Parathyroid adenoma (tissue), 2 donors: Measurements from ENCODE around the gene FLYWCH2.
A peak's percentile ranks its signal among the peaks of the same experiment; 100 is the strongest.

Experiments used
- H2AFZ ChIP-seq: fragments of 300-600 bp; sonication (generic); one replicate; pipeline ENCODE4 v1.7.0; 2017; ENCODE audit warnings: antibody characterized with exemption, mild to moderate bottlenecking
- H3K27ac ChIP-seq: fragments of 300-600 bp; sonication (generic); one replicate; pipeline ENCODE4 v1.7.0; 2017
- H3K27me3 ChIP-seq: fragments of 300-600 bp; sonication (generic); one replicate; pipeline ENCODE4 v1.7.0; 2017; ENCODE audit warnings: low read length; ENCODE audit not compliant: control insufficient read depth, insufficient read depth
- H3K36me3 ChIP-seq: fragments of 300-600 bp; sonication (generic); one replicate; pipeline ENCODE4 v1.7.0; 2017; ENCODE audit warnings: low read length; ENCODE audit not compliant: control insufficient read depth, insufficient read depth
- H3K4me1 ChIP-seq: fragments of 300-600 bp; sonication (generic); one replicate; pipeline ENCODE4 v1.7.0; 2017; ENCODE audit warnings: control low read depth
- H3K4me2 ChIP-seq: fragments of 300-600 bp; sonication (generic); one replicate; pipeline ENCODE4 v1.7.0; 2017; ENCODE audit warnings: low read length
- H3K4me3 ChIP-seq: fragments of 300-600 bp; sonication (generic); one replicate; pipeline ENCODE4 v1.7.0; 2017; ENCODE audit warnings: low read depth, low read length
- H3K79me2 ChIP-seq: fragments of 300-600 bp; sonication (generic); one replicate; pipeline ENCODE4 v1.7.0; 2017; ENCODE audit warnings: control low read depth
- H3K9ac ChIP-seq: fragments of 300-600 bp; sonication (generic); one replicate; pipeline ENCODE4 v1.7.0; 2017; ENCODE audit warnings: mild to moderate bottlenecking
- H3K9me3 ChIP-seq: fragments of 300-600 bp; sonication (generic); one replicate; pipeline ENCODE4 v1.7.0; 2017; ENCODE audit warnings: low read length; ENCODE audit not compliant: control insufficient read depth
- CTCF ChIP-seq: fragments of 300-600 bp; sonication (generic); IDR thresholded peaks from one replicate; pipeline ENCODE4 v1.7.0; 2017; ENCODE audit warnings: antibody characterized with exemption, mild to moderate bottlenecking
- donor health status: primary hyperparathyroidism.

Gene FLYWCH2

GRCh38 chr16:2853531-2854073, 29.4 kb upstream of the FLYWCH2 start:
- no peaks in the 10 kb centered on the region for H3K27me3 ChIP-seq
- H3K36me3 ChIP-seq: no peaks in the 10 kb centered on the region
- no peak for TF ChIP-seq CTCF
- no peak overlapping the region for H3K4me2 ChIP-seq
- no peaks in the 10 kb centered on the region for H3K79me2 ChIP-seq
- no peak overlapping the region for H3K9ac ChIP-seq
- peaks cover 4% of the 10 kb centered on the region for H3K4me1 ChIP-seq
- H2AFZ ChIP-seq: no peak overlapping the region
- no peak overlapping the region for H3K27ac ChIP-seq
- H3K9me3 ChIP-seq: no peaks in the 10 kb centered on the region
- H3K4me3 ChIP-seq: no peak overlapping the region

- H3K4me1 ChIP-seq: peaks cover 4% of the 10 kb centered on the region
- no peak overlapping the region for H2AFZ ChIP-seq
Measured at GRCh38 chr16:2854700-2855309, 28.2 kb upstream of the FLYWCH2 start.

GRCh38 chr16:2855536-2855935, 27.5 kb upstream of the FLYWCH2 start:
- Histone ChIP-seq H3K27ac (no peak overlapping the region), H3K4me3 (no peak overlapping the region), H3K9me3 (no peaks in the 10 kb centered on the region), H3K79me2 (no peaks in the 10 kb centered on the region), H2AFZ (no peak overlapping the region), H3K9ac (no peak overlapping the region), H3K27me3 (no peaks in the 10 kb centered on the region), H3K4me2 (no peak overlapping the region), H3K36me3 (no peaks in the 10 kb centered on the region), H3K4me1 (peaks cover 4% of the 10 kb centered on the region)
- TF ChIP-seq CTCF: no peak

More at GRCh38 chr16:2854700-2855309, 28.2 kb upstream of the FLYWCH2 start:
- H3K27me3 ChIP-seq: no peaks in the 10 kb centered on the region
- no peaks in the 10 kb centered on the region for H3K79me2 ChIP-seq
- H3K9me3 ChIP-seq: no peaks in the 10 kb centered on the region
- H3K27ac ChIP-seq: no peak overlapping the region
- H3K4me2 ChIP-seq: no peak overlapping the region
- no peak overlapping the region for H3K4me3 ChIP-seq
- peak; percentile 40 for TF ChIP-seq CTCF
- no peaks in the 10 kb centered on the region for H3K36me3 ChIP-seq
- H3K9ac ChIP-seq: no peak overlapping the region

GRCh38 chr16:2856061-2856670, 26.8 kb upstream of the FLYWCH2 start:
- Histone ChIP-seq H3K79me2 (no peaks in the 10 kb centered on the region), H2AFZ (no peak overlapping the region), H3K27me3 (no peaks in the 10 kb centered on the region), H3K4me1 (peaks cover 4% of the 10 kb centered on the region), H3K36me3 (no peaks in the 10 kb centered on the region), H3K4me3 (no peak overlapping the region), H3K27ac (peak overlapping the region; percentile 99), H3K4me2 (no peak overlapping the region), H3K9me3 (no peaks in the 10 kb centered on the region), H3K9ac (no peak overlapping the region)
- TF ChIP-seq CTCF: no peak
